NCI-H446 treated with DMSO at 0.1 percent for 48 hours (cell line): ENCODE measurements around the gene ZNF423.
"Not testable (repeated sequence)": the region's sequence is repeated elsewhere in the genome, so short reads cannot be mapped to it uniquely, and the experiment has no call there.

Source experiments
- DNase-seq: peaks from one replicate; lab custom pipeline; 2025; lab: John Stamatoyannopoulos, UW

ZNF423 gene

GRCh38 chr16:49855822-49856671 is at the start of gene ZNF423:
ZNF423 (minus strand) TSS chr16:49856112; CDS start chr16:49855774, 338 bp downstream.
- no peak for DNase-seq

GRCh38 chr16:49904348-49905062 is 48.6 kb upstream of the ZNF423 start:
- DNase-seq = no peak

- no peak for DNase-seq
Measured at GRCh38 chr16:49902908-49903307, 47.0 kb upstream of the ZNF423 start.

DNA sequence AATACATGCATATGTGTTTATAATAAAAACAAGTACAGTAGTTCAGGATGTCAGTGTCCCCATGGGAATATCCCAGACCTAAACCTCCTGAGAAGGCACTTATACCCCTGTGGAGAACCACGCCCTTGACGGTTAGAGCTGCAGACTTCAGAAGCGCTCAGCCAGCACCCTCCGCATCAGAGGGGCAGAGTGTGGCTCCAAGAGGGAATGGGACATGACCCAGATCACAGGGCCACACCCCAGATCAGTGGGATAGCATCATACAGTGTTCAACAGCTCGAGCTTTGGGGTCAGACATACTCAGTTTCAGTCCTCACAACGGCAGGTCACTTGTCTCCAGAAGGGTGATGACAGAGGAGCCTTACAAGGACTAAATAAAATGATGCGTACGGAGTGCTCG is 45.8 kb upstream of the ZNF423 start:
- DNase-seq = no peak

GRCh38 chr16:49900875-49901274 is 45.0 kb upstream of the ZNF423 start:
- DNase-seq = no peak

- DNase-seq = no peak
Measured at GRCh38 chr16:49899991-49900695, 44.2 kb upstream of the ZNF423 start.

- DNase-seq = no peak
Measured at GRCh38 chr16:49896447-49896964, 40.6 kb upstream of the ZNF423 start.

DNA sequence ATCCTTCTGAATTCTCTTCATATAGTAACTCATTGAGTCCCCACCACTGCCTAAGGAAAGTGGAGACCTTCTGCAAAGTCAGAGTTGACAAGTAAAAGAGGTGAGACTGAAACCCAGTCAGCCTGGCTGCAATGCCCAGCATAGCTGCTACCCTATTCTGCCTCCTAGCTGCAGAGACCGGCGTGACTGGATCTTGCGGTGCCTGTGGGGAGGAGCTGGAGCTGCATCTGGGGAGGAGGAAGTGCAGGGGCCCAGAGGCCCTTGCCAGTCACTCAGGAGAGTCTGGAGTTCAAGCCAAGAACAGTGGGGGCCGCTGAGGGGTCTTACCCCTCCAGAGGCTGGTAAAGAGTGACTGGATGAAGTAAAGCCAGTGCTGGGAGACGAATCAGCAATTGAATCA is 35.0 kb upstream of the ZNF423 start:
- no peak for DNase-seq

GRCh38 chr16:49889725-49890397 is 33.9 kb upstream of the ZNF423 start:
- DNase-seq = no peak

- DNase-seq = no peak
Measured at GRCh38 chr16:49886554-49887094, 30.7 kb upstream of the ZNF423 start.

- DNase-seq = peak; percentile 34
Measured at GRCh38 chr16:49884033-49885015, 28.4 kb upstream of the ZNF423 start.

GRCh38 chr16:49883076-49884014 is 27.4 kb upstream of the ZNF423 start:
- DNase-seq = no peak

DNA sequence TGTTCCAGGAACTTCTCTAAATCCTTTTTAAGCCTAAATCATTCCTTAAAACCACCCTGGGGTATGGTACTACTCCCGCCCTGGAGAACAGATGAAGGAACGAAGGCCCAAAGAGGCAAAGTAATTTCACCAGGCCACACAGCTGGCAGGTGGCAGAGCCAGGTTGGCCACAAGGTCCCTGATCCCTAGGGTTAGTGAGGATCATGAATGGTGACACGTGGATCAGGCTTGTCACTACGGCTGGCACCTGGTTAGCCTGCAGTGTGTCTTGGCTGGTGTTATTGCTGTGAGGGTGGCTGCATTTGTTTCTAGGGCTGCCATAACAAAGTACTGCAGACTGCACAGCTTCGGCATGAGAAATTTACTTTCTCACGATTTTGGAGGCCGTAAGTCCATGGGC is 26.0 kb upstream of the ZNF423 start:
- no peak for DNase-seq

DNA sequence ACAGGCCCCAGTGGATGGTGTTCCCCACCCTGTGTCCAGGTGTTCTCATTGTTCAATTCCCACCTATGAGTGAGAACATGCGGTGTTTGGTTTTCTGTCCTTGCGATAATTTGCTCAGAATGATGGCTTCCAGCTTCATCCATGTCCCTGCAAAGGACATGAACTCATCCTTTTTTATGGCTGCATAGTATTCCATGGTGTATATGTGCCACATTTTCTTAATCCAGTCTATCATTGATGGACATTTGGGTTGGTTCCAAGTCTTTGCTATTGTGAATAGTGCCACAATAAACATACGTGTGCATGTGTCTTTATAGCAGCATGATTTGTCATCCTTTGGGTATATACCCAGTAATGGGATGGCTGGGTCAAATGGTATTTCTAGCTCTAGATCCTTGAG is 22.6 kb upstream of the ZNF423 start:
- not testable (repeated sequence) for DNase-seq

GRCh38 chr16:49876716-49877129 is 20.8 kb upstream of the ZNF423 start:
- no peak for DNase-seq

DNA sequence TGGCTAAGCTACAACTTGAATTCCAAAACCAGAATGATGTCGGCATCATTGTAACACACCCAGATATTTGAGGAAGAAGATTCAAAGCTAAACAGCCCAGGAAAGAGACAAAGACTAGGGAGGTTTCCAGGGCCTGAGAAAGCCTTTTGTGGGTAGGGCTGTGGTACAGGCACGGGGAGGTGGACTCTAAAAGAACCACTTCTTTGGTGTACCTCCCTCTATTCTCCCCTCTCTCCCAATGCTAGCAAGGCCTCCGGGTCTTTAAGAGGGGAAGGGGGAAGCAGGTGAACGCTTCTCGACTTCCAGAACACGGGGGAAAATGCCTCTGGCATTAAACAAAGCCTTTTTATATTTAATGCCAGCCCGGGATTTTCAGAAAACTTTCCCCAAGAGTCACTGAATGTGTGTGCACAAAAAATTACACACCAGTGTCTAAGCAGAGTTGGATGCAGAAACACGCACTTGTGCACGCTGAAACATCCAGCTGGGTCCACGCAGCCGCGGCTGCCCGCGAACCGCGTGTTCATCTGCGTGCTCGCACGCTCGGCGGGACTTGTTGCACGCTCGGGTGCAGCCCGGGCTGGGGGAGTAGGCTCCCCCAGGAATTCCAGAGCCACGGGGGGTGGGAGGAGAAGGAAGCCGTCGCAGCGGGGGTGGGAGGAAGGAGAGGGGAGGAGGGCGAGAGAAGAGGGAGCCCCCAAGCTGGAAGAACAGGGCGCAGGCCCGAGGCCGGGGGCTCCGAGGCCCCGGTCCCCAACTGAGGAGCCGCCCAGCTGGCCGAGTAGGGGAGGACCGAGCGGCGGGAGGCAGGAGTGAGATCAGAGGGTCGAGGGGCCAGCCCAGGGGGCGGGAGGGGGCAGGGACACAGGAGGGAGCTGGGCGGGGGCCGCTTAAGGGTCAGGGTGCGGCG is 20.1 kb upstream of the ZNF423 start:
- no peak for DNase-seq

DNA sequence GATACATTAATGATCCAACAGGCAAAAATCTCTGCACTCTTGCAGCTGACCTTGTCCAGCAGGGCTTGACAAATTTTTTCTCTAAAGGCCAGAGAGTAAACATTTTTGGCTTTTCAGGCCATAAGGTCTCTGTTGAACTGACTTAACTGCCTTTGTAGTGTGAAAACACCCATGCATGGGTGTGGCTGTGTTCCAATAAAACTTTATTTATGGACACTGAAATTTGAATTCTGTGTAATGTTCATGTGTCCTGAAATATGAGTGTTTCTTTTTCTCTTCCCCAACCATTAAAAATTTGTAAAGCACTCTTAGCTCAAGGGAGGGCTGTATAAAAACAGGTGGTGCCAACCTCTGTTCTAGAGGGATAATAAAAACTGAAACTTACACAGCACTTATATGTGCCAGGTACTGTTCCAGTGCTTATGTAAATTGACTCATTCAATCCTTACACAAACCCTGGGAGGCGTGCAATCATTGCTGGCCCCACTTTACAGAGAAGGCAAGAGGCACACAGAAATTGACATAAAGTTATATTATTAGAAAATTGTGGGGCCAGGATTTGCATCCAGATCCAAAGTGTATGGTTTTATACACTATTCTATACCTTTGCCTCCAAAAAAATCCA is 18.8 kb upstream of the ZNF423 start:
- no peak for DNase-seq

DNA sequence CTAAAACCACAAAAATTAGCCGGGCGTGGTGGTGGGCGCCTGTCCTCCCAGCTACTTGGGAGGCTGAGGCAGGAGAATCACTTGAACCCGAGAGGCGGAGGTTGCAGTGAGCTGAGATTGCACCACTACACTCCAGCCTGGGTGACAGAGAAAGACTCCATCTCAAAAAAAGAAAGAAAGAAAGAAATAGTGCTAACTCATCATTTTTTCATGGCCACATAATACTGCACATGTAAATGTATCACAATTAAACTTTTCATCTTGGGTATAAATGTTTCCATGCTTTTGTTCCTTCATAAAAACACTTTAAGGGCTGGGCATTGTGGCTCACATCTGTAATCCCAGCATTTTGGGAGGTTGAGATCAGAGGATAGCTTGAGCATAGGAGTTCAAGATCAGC is 15.9 kb upstream of the ZNF423 start:
- DNase-seq = not testable (repeated sequence)
